ENCODE data around the gene EIF3J. TPM values are rescaled to one million over a fixed set of nuclear protein-coding genes. Genes with fewer than 3 reads are reported as not detected.
"Not testable (repeated sequence)": the region's sequence is repeated elsewhere in the genome, so short reads cannot be mapped to it uniquely, and the experiment has no call there.

Gene EIF3J
- total RNA-seq, 3 donors from 2014 or later (not counting 1 experiment from before 2014, with no cell fraction given), result 53.1 to 75.7 (median 72.4) TPM

DNA sequence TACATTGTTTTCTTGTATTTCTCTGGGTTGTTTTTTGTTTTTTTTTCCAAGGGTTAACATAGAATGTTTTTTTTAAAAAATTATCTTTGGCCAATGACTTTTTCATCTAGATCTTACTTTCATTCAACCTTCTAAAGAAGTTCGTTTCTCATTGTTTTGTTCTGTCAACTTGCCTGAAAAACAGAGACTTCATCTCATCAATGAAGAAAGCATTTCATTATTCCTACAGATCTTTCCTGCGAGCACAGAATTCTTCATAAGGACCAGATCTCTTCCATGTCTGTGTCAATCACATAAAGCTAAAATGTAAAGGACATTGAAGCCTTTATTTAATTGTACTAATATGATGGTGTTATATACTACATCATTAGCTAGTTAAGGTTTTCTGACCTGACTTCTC lies 9.7 kb upstream of the EIF3J start:
- Histone ChIP-seq H3K36me3 (ENCODE audit: control insufficient read depth, insufficient read depth, low read length) (peaks cover 27% of the 10 kb centered on the region), H3K4me3 (ENCODE audit: low read length) (no peak overlapping the region), H3K27ac (ENCODE audit: low read length) (no peak overlapping the region), H3K9me3 (ENCODE audit: control insufficient read depth, insufficient read depth, low read length) (no peaks in the 10 kb centered on the region), H3K4me1 (ENCODE audit: control insufficient read depth, insufficient read depth, low read length) (no peaks in the 10 kb centered on the region), H3K27me3 (ENCODE audit: control insufficient read depth, insufficient read depth, low read length) (no peaks in the 10 kb centered on the region)
- no peak for DNase-seq
- Mint-ChIP-seq H3K9me3 (no peaks in the 10 kb centered on the region), H3K27ac (peak overlapping the region; percentile 6 to 53), H3K27me3 (ENCODE audit: low read depth in 2 of 2) (no peaks in the 10 kb centered on the region), H3K4me3 (no peak overlapping the region), H3K4me1 (peaks cover 0 to 4% of the 10 kb centered on the region in 2 donors), H3K36me3 (no peaks in the 10 kb centered on the region)
- 92% methylated on average over 1 of the region's 2 CpGs for WGBS (ENCODE audit: insufficient coverage)
- no peak for ATAC-seq
- TF ChIP-seq CTCF (IDR thresholded peaks at IDR 0.05), result no peak
- intact Hi-C loops (cut with micrococcal nuclease), result no loop called here

- H3K9me3 Mint-ChIP-seq, result no peaks in the 10 kb centered on the region
- H3K4me1 Mint-ChIP-seq, result peaks cover 1 to 6% of the 10 kb centered on the region in 2 donors
- Histone ChIP-seq H3K36me3 (ENCODE audit: control insufficient read depth, insufficient read depth, low read length) (peaks cover 11% of the 10 kb centered on the region), H3K27ac (ENCODE audit: low read length) (no peak overlapping the region), H3K4me1 (ENCODE audit: control insufficient read depth, insufficient read depth, low read length) (peaks cover under 1% of the 10 kb centered on the region), H3K9me3 (ENCODE audit: control insufficient read depth, insufficient read depth, low read length) (no peaks in the 10 kb centered on the region), H3K27me3 (ENCODE audit: control insufficient read depth, insufficient read depth, low read length) (no peaks in the 10 kb centered on the region), H3K4me3 (ENCODE audit: low read length) (no peak overlapping the region)
- WGBS (ENCODE audit: insufficient coverage), result 98% methylated on average over 7 of the region's 10 CpGs
- H3K36me3 Mint-ChIP-seq, result no peaks in the 10 kb centered on the region
- no peak for ATAC-seq
- H3K27me3 Mint-ChIP-seq (ENCODE audit: low read depth in 2 of 2), result no peaks in the 10 kb centered on the region
- no peak for DNase-seq
- intact Hi-C loops (cut with micrococcal nuclease), result no loop called here
- H3K4me3 Mint-ChIP-seq, result no peak overlapping the region
- peak overlapping the region in 1 of 2 donors; percentile 83 for H3K27ac Mint-ChIP-seq
- no peak for TF ChIP-seq CTCF (IDR thresholded peaks at IDR 0.05)
These were observed 6.9 kb upstream of the EIF3J start for GRCh38 chr15:44529864-44530604.

DNA sequence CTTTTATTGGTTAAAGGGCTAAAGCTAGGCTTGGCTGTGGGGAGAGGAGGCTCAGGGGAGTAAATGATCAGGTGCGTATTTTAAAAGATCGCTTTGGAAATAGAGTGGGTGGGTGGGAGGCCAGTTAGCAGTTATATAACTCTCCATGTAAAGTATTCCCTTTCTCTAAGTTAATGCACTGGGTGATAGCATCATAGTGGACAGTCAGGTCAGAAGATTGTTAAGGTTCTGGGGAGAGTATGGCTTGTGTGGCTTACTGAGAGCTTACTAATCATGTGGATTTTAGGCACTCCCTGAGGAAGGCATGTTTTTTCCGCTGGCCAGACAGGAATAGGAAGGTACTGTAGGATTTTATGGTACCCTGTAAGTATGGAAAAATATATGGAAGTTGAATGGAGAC lies 6.3 kb upstream of the EIF3J start:
- no peak overlapping the region for H3K4me3 ChIP-seq (ENCODE audit: low read length)
- no peaks in the 10 kb centered on the region for H3K27me3 ChIP-seq (ENCODE audit: control insufficient read depth, insufficient read depth, low read length)
- intact Hi-C loops (cut with micrococcal nuclease), result no loop called here
- H3K4me3 Mint-ChIP-seq, result no peak overlapping the region
- H3K4me1 Mint-ChIP-seq, result peaks cover 7 to 10% of the 10 kb centered on the region in 2 donors
- H3K36me3 ChIP-seq (ENCODE audit: control insufficient read depth, insufficient read depth, low read length), result peaks cover 11% of the 10 kb centered on the region
- peak overlapping the region in 1 of 2 donors; percentile 83 for H3K27ac Mint-ChIP-seq
- DNase-seq, result no peak
- 97% methylated on average over 2 of the region's 3 CpGs for WGBS (ENCODE audit: insufficient coverage)
- ATAC-seq, result no peak
- no peaks in the 10 kb centered on the region for H3K9me3 Mint-ChIP-seq
- TF ChIP-seq CTCF (IDR thresholded peaks at IDR 0.05), result no peak
- H3K4me1 ChIP-seq (ENCODE audit: control insufficient read depth, insufficient read depth, low read length), result peaks cover 7% of the 10 kb centered on the region
- H3K9me3 ChIP-seq (ENCODE audit: control insufficient read depth, insufficient read depth, low read length), result no peaks in the 10 kb centered on the region
- no peaks in the 10 kb centered on the region for H3K27me3 Mint-ChIP-seq (ENCODE audit: low read depth in 2 of 2)
- H3K27ac ChIP-seq (ENCODE audit: low read length), result no peak overlapping the region
- H3K36me3 Mint-ChIP-seq, result no peaks in the 10 kb centered on the region

GRCh38 chr15:44532275-44532674 lies 4.7 kb upstream of the EIF3J start:
- H3K4me1 Mint-ChIP-seq, result peaks cover 14 to 22% of the 10 kb centered on the region in 2 donors
- WGBS (ENCODE audit: insufficient coverage), result 96% methylated on average over 5 of the region's 5 CpGs

More at GRCh38 chr15:44532275-44532674, 4.7 kb upstream of the EIF3J start:
- H3K27me3 Mint-ChIP-seq (ENCODE audit: low read depth in 2 of 2); H3K36me3 Mint-ChIP-seq; DNase-seq; H3K9me3 Mint-ChIP-seq; H3K9me3 ChIP-seq (ENCODE audit: control insufficient read depth, insufficient read depth, low read length); H3K27me3 ChIP-seq (ENCODE audit: control insufficient read depth, insufficient read depth, low read length); intact Hi-C loops (cut with micrococcal nuclease); H3K4me3 ChIP-seq (ENCODE audit: low read length); H3K27ac ChIP-seq (ENCODE audit: low read length); H3K4me3 Mint-ChIP-seq; H3K36me3 ChIP-seq (ENCODE audit: control insufficient read depth, insufficient read depth, low read length); ATAC-seq: not testable (repeated sequence)
- peaks cover 12% of the 10 kb centered on the region for H3K4me1 ChIP-seq (ENCODE audit: control insufficient read depth, insufficient read depth, low read length)
- H3K27ac Mint-ChIP-seq, result peak overlapping the region in 1 of 2 donors; percentile 16
